Liver (tissue), 3 donors: ENCODE results near the gene PVALEF.

Experiments
- ATF3 ChIP-seq: IDR thresholded peaks from 2 replicates; pipeline ENCODE4 v1.6.1; 2016; ENCODE audit warnings: antibody characterized with exemption
- CTCF ChIP-seq: fragments of 150-350 bp; IDR thresholded peaks from 2 replicates; pipeline ENCODE4 v1.5.1; 2017; ENCODE audit warnings: improper control_type of control experiment, low read depth, low read length; ENCODE audit not compliant: missing input control
- GABPA ChIP-seq, 2 donors: IDR thresholded peaks in 1 of 2; conservative IDR thresholded peaks in 1 of 2; 2 replicates each; pipeline ENCODE4 v1.6.1; 2016; ENCODE audit warnings: antibody characterized with exemption in 2 of 2, mild to moderate bottlenecking in 1 of 2, moderate library complexity in 1 of 2
- MAX ChIP-seq: IDR thresholded peaks from 2 replicates; pipeline ENCODE4 v1.6.1; 2016; ENCODE audit warnings: antibody characterized with exemption
- RAD21 ChIP-seq, 2 donors: IDR thresholded peaks; 2 replicates each; pipeline ENCODE4 v1.6.1; 2016; ENCODE audit warnings: antibody characterized with exemption in 2 of 2, mild to moderate bottlenecking in 2 of 2
- TAF1 ChIP-seq: conservative IDR thresholded peaks from 2 replicates; pipeline ENCODE4 v1.6.1; 2016; ENCODE audit warnings: antibody characterized with exemption, mild to moderate bottlenecking
- YY1 ChIP-seq: IDR thresholded peaks from 2 replicates; pipeline ENCODE4 v1.6.1; 2016; ENCODE audit warnings: antibody characterized with exemption, mild to moderate bottlenecking
- donor health status: healthy.
- donor health status: healthy.

- no peak for TF ChIP-seq YY1
- TF ChIP-seq CTCF: no peak
- TF ChIP-seq GABPA (IDR thresholded peaks at IDR 0.05 in 1 of 2, conservative IDR thresholded peaks at IDR 0.05 in 1 of 2): no peak
- TF ChIP-seq RAD21 (IDR thresholded peaks at IDR 0.05): no peak
- no peak for TF ChIP-seq ATF3
- no peak for TF ChIP-seq MAX
- TF ChIP-seq TAF1: no peak
Observed at GRCh38 chr17:81184555-81184954, 19.2 kb downstream of the PVALEF start.
